ENCODE measurements around the gene JAZF1. TPM values are rescaled to one million over a fixed set of nuclear protein-coding genes. Genes with fewer than 3 reads are reported as not detected.

JAZF1 gene
- total and polyA plus RNA-seq, 9 donors = 10.4 to 36.0 (median 19.9) TPM

DNA sequence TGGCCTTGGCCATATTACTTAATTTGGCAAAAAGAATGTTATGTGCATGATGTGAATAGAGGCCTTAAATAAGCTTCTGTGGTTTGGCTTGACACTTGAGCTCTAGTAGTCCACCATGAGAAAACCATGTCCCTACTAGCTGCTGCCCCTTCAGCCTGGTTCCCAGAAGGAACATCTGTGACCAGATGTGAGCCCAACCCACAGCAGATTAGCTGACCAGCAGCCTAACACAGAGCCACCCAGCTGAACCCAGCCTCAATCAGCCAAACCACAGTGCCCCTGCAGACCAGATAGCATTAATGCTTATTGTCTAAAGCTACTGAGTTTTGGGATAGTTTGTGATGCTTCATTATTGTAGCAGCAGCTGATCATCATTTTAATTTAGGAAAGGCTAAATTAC, 16.6 kb downstream of the JAZF1 start:
- H3K36me3 ChIP-seq = no peaks in the 10 kb centered on the region
- no peak for TF ChIP-seq POLR2A (IDR thresholded peaks at IDR 0.05)
- TF ChIP-seq, protein P1, sequence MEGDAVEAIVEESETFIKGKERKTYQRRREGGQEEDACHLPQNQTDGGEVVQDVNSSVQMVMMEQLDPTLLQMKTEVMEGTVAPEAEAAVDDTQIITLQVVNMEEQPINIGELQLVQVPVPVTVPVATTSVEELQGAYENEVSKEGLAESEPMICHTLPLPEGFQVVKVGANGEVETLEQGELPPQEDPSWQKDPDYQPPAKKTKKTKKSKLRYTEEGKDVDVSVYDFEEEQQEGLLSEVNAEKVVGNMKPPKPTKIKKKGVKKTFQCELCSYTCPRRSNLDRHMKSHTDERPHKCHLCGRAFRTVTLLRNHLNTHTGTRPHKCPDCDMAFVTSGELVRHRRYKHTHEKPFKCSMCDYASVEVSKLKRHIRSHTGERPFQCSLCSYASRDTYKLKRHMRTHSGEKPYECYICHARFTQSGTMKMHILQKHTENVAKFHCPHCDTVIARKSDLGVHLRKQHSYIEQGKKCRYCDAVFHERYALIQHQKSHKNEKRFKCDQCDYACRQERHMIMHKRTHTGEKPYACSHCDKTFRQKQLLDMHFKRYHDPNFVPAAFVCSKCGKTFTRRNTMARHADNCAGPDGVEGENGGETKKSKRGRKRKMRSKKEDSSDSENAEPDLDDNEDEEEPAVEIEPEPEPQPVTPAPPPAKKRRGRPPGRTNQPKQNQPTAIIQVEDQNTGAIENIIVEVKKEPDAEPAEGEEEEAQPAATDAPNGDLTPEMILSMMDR (IDR thresholded peaks at IDR 0.05) = no peak
- no peaks in the 10 kb centered on the region for H3K9me3 ChIP-seq
- no peak overlapping the region for H3K27ac ChIP-seq
- no peaks in the 10 kb centered on the region for H3K27me3 ChIP-seq
- peaks cover 12% of the 10 kb centered on the region for H3K4me1 ChIP-seq (ENCODE audit: insufficient read depth)
- intact Hi-C loops (cut with DNase I) = no loop called here
- H3K4me3 ChIP-seq = no peak overlapping the region
- no peak for DNase-seq

DNA sequence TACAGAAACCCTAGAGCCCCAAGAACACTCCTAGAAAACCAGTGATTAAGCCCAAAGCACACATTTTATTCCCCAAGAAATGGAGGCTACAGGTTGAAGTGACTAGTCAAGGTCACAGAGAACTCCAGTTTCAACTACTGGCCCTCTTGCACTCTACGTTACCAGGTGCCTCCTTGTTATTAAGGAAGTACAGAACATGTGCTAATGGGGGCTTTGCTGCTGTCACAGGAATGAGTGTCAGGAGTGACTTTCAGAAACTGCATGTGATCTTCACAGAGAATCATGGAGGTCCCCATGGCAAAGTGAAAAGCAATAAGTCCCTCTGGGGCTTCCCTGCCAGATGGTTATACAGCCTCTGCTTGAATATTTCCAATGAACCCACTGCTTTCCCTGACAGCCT, 19.3 kb downstream of the JAZF1 start:
- H3K4me1 ChIP-seq (ENCODE audit: insufficient read depth) = peaks cover 6% of the 10 kb centered on the region
- DNase-seq = no peak
- no peak overlapping the region for H3K4me3 ChIP-seq
- no peak for TF ChIP-seq POLR2A (IDR thresholded peaks at IDR 0.05)
- no peak for TF ChIP-seq EP300 (IDR thresholded peaks at IDR 0.05)
- TF ChIP-seq, protein P1 (IDR thresholded peaks at IDR 0.05) = no peak
- WGBS, 3 donors = 92 to 100% (median 96%) methylated on average over 1 of the region's 1 CpG
- H3K27me3 ChIP-seq = no peaks in the 10 kb centered on the region
- no peak overlapping the region for H3K27ac ChIP-seq
- intact Hi-C loops (cut with DNase I) = no loop called here
- no peaks in the 10 kb centered on the region for H3K36me3 ChIP-seq
- no peaks in the 10 kb centered on the region for H3K9me3 ChIP-seq

DNA sequence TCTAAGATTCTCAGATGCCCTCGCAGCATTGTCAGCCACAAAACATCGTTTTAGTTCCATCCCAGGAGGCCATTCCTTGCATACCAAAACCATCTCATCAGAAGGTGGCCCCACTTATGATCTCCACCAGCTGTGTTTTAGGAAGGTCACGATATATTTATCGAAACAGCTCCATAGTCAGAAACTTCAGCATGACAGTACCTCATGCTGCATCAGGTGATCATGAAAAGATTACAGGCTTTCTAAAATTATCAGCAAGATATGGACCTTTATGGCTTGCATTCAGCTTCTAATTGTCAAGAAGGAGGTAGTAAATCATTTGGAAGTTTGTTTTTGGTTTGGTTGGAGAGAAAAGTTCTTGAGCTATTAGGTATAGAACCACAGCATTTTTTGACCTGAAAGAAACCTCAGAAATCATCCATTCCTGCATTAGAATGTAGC, 20.0 kb downstream of the JAZF1 start:
- Histone ChIP-seq H3K27me3 (no peaks in the 10 kb centered on the region), H3K36me3 (no peaks in the 10 kb centered on the region), H3K4me3 (no peak overlapping the region), H3K27ac (no peak overlapping the region), H3K9me3 (no peaks in the 10 kb centered on the region), H3K4me1 (ENCODE audit: insufficient read depth) (peaks cover 9% of the 10 kb centered on the region)
- DNase-seq = no peak
- intact Hi-C loops (cut with DNase I) = no loop called here
- WGBS, 3 donors = 71 to 78% (median 75%) methylated on average over 4 of the region's 4 CpGs
- TF ChIP-seq, protein P1 (IDR thresholded peaks at IDR 0.05) = no peak
- TF ChIP-seq EP300 (IDR thresholded peaks at IDR 0.05) = no peak
- TF ChIP-seq POLR2A (IDR thresholded peaks at IDR 0.05) = no peak

DNA sequence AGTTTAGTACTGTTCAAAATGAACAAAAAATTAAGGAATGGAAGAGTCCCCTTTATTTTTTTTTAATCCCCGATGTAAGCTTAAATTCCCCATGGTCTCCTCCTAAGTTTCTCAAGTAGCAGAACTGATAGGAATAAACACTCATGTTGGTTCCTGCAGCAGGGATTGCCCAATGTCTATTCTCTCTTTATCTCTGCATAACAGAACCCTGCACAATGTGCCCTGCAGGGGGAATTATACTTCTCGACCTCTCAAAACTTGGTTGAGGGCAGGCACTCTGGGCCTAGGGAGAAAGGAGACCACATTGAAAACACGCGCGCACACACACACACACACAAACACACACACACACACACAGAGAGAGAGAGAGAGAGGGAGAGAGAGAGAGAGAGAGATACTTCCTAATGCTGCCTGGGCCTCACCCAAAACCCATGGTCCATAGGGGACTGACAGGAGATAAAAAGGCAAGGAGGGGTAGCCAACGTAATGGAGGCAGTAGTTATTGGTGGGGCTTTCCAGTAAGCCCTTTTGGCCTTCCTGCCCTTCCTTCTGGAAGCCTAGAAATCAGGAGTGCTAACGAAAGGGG, 22.7 kb downstream of the JAZF1 start:
- Histone ChIP-seq H3K27ac (no peak overlapping the region), H3K36me3 (no peaks in the 10 kb centered on the region), H3K9me3 (no peaks in the 10 kb centered on the region), H3K27me3 (no peaks in the 10 kb centered on the region), H3K4me1 (ENCODE audit: insufficient read depth) (peaks cover 2% of the 10 kb centered on the region), H3K4me3 (no peak overlapping the region)
- 86 to 92% (median 89%) methylated on average over 7 of the region's 7 CpGs for WGBS, 3 donors
- intact Hi-C loops (cut with DNase I) = no loop called here
- TF ChIP-seq POLR2A (IDR thresholded peaks at IDR 0.05) (no peak), EP300 (IDR thresholded peaks at IDR 0.05) (no peak)
- TF ChIP-seq, protein P1 (IDR thresholded peaks at IDR 0.05) = no peak
- DNase-seq = no peak
